SU-DHL-6 (cell line): ENCODE measurements around the gene PHTF2.
"Not testable (repeated sequence)": the region's sequence is repeated elsewhere in the genome, so short reads cannot be mapped to it uniquely, and the experiment has no call there.

Experiments
- EZH2phosphoT487 ChIP-seq: fragments of 200-600 bp; sonication (generic), shearing (Covaris generic); conservative IDR thresholded peaks from 2 replicates; pipeline ENCODE4 v1.6.1; 2018; ENCODE audit warnings: mild to moderate bottlenecking, antibody characterized with exemption, low read length, moderate library complexity, mixed read lengths
- TF ChIP-seq, protein P1 (sequence below): fragments of 200-600 bp; sonication (generic); IDR thresholded peaks from one replicate; pipeline ENCODE4 v1.5.1; 2017; ENCODE audit warnings: antibody characterized with exemption, mild to moderate bottlenecking, low read length, moderate library complexity; ENCODE audit not compliant: insufficient read depth, poor library complexity, severe bottlenecking

DNA sequence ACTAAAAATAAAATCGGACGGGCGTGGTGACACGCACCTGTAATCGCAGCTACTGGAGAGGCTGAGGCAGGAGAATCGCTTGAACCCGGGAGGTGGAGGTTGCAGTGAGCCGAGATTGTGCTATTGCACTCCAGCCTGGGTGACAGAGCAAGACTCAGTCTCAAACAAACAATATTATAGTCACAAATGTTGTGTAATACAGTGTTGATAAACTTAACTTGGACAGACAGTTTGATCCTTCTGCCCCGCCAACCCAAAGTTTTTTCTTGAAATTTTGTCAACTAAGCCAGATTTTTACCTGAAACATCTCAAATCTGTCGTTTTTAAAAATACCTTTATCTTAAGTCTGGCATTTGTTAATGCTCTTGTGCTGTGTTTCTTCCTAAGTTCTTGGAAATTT lies 14.1 kb upstream of the PHTF2 start:
- TF ChIP-seq, protein P1, sequence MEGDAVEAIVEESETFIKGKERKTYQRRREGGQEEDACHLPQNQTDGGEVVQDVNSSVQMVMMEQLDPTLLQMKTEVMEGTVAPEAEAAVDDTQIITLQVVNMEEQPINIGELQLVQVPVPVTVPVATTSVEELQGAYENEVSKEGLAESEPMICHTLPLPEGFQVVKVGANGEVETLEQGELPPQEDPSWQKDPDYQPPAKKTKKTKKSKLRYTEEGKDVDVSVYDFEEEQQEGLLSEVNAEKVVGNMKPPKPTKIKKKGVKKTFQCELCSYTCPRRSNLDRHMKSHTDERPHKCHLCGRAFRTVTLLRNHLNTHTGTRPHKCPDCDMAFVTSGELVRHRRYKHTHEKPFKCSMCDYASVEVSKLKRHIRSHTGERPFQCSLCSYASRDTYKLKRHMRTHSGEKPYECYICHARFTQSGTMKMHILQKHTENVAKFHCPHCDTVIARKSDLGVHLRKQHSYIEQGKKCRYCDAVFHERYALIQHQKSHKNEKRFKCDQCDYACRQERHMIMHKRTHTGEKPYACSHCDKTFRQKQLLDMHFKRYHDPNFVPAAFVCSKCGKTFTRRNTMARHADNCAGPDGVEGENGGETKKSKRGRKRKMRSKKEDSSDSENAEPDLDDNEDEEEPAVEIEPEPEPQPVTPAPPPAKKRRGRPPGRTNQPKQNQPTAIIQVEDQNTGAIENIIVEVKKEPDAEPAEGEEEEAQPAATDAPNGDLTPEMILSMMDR, result not testable (repeated sequence)
- not testable (repeated sequence) for TF ChIP-seq EZH2phosphoT487
